Left colon (tissue), 2 donors: ENCODE measurements around the gene TLR4. TPM values are rescaled to one million over a fixed set of nuclear protein-coding genes. Genes with fewer than 3 reads are reported as not detected.

ENCODE experiments used
- ATAC-seq: fragments of 200-7000 bp; cut with Tn5 transposase; one replicate; pipeline ENCODE4 v1.9.1; 2020; ENCODE audit warnings: mild to moderate bottlenecking, moderate library complexity
- DNase-seq, 2 donors: peaks; one replicate each; pipeline ENCODE4 v3.0.0-alpha.2; 2020
- intact Hi-C, 2 donors: fragments of 100-400 bp; cut with DNase I in 1 of 2; cut with micrococcal nuclease in 1 of 2; formaldehyde crosslinking; loops; one replicate each; pipeline versions ENCODE4 v1.11.2 to v1.14.0; 2022; cut with DNase I, micrococcal nuclease
- total RNA-seq, 2 donors: library from RNA; stranded (reverse); fragmentation: NEBNext Ultra II Directional; extraction: Animal tissue kit (Norgen Biotek cat#: 25700); gene quantifications; one replicate each; pipeline ENCODE4 v1.2.1, GENCODE V29; 2021
- donor health status: DM: no; HTN: no; CAD: no.
- donor health status: DM: yes; HTN: yes; CAD: no.

TLR4 gene
- total RNA-seq, 2 donors from 2014 or later, result 6.0 to 12.8 TPM

DNA sequence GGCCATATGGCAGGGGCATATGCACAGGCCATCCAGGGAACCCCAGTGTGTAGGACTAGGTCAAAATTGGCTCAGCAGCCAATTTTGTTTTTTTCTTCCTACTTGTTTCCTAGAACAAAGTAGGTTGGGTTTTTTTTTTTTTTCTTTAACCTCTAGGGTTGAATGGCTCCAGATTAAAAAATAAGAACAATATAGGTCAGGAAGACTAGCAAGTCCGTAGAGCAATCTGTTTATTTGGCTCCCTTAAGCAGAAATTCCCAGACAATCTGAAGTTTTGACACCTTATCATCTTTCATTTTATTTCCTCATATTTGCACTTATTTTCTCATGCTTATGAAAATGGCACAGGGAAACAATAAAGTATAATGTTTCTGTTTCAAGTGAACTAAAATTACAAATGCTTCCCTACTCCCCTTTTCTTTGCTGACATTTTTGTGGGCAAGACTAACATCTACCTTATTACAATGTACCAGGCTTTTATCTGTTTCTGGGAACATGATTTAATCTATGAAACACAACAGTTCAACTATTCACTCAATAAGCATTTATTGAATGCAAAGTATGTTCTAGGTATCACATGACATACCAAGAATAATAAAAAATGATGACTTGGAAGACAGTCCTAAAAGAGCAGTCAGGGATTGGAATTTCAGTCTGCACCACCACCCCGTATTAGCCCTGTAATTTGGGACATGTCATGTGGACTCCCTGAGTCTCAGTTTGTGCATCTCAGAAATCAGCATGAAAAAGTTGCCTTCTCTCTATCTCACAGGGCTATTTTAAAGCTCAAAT is 30.5 kb downstream of the TLR4 start:
- no peak for DNase-seq

GRCh38 chr9:117737721-117738226 is 33.6 kb downstream of the TLR4 start:
- DNase-seq (no peak), ATAC-seq (no peak)
- intact Hi-C loops, result no loop called here

More for the DNA sequence above, 30.5 kb downstream of the TLR4 start:
- ATAC-seq, result no peak
- intact Hi-C loops, result no loop called here

- no peak for ATAC-seq
- intact Hi-C loops, result no loop called here
- DNase-seq, result no peak
Observed at GRCh38 chr9:117739206-117739605, 35.0 kb downstream of the TLR4 start.

GRCh38 chr9:117739624-117740347 is 35.6 kb downstream of the TLR4 start:
- ATAC-seq, result no peak
- DNase-seq, result no peak
- intact Hi-C loops, result no loop called here

DNA sequence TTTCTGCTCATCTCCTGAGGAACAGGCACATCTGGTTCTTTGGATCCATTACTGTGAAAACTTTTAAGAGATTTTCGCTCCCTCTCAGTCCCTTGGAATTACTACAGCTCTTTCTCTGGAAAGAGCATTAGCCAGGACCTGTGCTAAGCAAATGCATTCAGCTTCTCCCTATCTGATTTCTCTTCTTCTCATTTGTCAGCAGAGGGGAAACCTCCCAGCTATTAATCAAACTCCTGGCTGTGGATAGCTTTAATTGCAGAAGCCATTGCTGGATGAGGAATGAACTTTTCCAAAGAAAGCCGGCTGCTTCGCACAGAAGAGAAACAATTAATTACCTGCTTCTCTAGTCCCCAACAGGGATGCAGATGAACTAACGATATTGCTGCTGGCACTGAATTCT is 37.9 kb downstream of the TLR4 start:
- DNase-seq, result no peak
- ATAC-seq, result no peak
- intact Hi-C loops, result no loop called here

GRCh38 chr9:117744369-117744768 is 40.2 kb downstream of the TLR4 start:
- no peak for ATAC-seq
- intact Hi-C loops, result no loop called here
- no peak for DNase-seq

DNA sequence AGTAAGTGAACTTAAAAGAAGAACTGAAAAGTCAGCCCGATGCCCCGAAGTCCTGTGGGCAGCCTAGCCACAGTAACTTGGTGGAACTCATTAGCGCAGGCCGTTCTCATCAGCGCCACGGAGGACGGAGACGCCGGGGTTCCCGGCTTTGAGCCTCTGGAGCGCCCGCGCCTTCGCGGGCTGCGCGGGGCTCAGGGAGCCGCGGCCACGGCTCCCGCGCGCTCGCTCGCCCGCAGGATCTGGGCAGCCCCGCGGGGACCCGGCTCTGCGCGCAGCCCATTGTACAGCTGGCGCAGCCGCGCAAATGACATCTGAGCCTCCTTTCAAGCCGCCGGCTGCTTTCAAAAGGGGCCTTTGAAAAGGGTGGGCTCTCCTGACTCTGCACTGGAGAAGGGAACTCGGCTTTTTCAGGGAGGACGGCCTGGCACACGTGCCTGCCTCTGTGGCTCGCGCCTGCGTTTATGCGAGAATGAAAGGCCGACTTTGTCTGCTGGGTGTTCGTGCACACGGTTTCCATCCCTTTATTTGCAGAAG is 40.7 kb downstream of the TLR4 start:
- peak in 1 of 2 donors; percentile 17 for DNase-seq
- intact Hi-C loops, result no loop called here

GRCh38 chr9:117745598-117745997 is 41.4 kb downstream of the TLR4 start:
- no peak for ATAC-seq
- intact Hi-C loops, result no loop called here
- DNase-seq, result no peak

More for the DNA sequence above, 40.7 kb downstream of the TLR4 start:
- peak; percentile 61 for ATAC-seq

- DNase-seq (no peak), ATAC-seq (no peak)
- intact Hi-C loops, result no loop called here
Observed at GRCh38 chr9:117746263-117746662, 42.1 kb downstream of the TLR4 start.

- intact Hi-C loops, result no loop called here
- DNase-seq (no peak), ATAC-seq (peak; percentile 73)
Observed at GRCh38 chr9:117747386-117747970, 43.3 kb downstream of the TLR4 start.

- DNase-seq (no peak), ATAC-seq (peak; percentile 34)
- intact Hi-C loops, result no loop called here
Observed at GRCh38 chr9:117750401-117750800, 46.2 kb downstream of the TLR4 start.

- DNase-seq, result no peak
- ATAC-seq, result no peak
- intact Hi-C loops, result no loop called here
Observed at GRCh38 chr9:117752894-117753293, 48.7 kb downstream of the TLR4 start.

GRCh38 chr9:117757561-117758190 is 53.5 kb downstream of the TLR4 start:
- intact Hi-C loops, result no loop called here
- DNase-seq (no peak), ATAC-seq (no peak)

GRCh38 chr9:117763314-117763713 is 59.1 kb downstream of the TLR4 start:
- DNase-seq (no peak), ATAC-seq (no peak)
- intact Hi-C loops, result no loop called here

- no peak for DNase-seq
- no peak for ATAC-seq
- intact Hi-C loops, result no loop called here
Observed at GRCh38 chr9:117768750-117769395, 64.7 kb downstream of the TLR4 start.

GRCh38 chr9:117771136-117771535 is 66.9 kb downstream of the TLR4 start:
- intact Hi-C loops, result no loop called here
- DNase-seq (no peak), ATAC-seq (peak; percentile 80)

DNA sequence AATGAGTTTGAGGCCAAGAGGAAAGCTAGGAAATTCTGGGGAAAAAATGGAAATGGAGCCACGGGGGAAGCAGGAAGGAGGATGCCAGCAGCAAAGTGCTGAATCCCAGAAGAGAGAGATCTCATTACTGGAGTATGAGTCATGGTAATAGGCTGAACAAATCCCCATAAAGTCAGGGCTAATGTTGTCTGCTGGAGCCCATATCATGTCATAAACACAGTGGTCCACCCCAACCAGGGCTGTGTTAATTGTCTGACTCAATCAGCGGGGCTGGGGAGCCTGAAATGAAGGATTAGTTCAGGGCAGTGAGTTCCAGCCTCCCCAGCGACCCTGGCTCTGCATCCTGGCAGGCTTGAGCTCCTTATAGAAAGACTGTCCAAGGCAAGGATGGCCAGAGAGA is 68.8 kb downstream of the TLR4 start:
- intact Hi-C loops, result no loop called here
- DNase-seq (peak; percentile 33 to 41), ATAC-seq (peak; percentile 97)
